NCI-H226 (cell line): ENCODE results near the gene ISL1.

ENCODE experiments used
- DNase-seq: peaks from one replicate; pipeline ENCODE4 v3.0.0-alpha.2; 2015

Gene ISL1

DNA sequence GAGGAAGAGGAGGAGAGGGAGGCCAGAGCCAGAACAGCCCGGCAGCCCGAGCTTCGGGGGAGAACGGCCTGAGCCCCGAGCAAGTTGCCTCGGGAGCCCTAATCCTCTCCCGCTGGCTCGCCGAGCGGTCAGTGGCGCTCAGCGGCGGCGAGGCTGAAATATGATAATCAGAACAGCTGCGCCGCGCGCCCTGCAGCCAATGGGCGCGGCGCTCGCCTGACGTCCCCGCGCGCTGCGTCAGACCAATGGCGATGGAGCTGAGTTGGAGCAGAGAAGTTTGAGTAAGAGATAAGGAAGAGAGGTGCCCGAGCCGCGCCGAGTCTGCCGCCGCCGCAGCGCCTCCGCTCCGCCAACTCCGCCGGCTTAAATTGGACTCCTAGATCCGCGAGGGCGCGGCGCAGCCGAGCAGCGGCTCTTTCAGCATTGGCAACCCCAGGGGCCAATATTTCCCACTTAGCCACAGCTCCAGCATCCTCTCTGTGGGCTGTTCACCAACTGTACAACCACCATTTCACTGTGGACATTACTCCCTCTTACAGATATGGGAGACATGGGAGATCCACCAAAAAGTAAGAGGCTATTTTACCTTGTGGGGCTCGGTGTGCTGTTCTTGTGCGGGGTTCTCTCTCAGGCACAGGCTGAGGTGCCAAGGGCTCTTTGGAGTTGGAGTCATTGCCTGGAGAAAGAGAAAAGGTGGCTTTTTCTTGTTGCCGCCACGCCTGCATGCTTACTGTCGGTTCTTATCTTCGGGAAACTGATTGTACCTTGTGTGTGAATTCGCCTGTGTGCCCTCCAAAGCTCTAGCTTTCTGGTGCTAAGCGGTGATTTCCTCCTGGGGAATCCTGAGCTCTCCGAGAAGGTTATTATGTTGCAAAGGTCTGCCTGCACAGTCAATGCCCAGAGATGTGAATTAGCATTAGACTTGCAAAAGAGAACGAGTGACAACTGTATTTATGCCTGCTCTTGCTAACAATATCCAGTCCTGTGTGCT, at the start of gene ISL1:
Gene ISL1 (plus strand): TSS at position 318 of the 991 bp plus-strand sequence. CDS start 224 bp downstream, at position 542.
- peak; percentile 92 for DNase-seq

DNA sequence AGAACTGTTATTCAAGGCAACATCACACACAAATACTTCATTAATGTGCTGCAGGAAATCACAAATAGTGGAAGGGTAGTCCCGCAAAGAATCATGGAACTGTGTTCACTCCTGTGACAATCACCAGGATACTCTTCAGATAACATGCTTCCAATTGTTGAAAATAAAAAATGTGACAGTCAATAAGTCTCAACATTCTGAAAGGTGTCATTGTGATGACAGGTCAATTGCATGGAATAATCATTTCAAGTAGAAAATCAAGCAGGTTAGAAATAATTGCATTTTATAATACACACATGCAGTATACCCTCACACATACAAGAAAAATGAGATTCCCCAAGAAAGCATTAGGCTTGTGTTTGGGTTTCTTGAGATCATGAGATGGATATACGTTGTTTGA, 46.4 kb upstream of the ISL1 start:
- no peak for DNase-seq

DNA sequence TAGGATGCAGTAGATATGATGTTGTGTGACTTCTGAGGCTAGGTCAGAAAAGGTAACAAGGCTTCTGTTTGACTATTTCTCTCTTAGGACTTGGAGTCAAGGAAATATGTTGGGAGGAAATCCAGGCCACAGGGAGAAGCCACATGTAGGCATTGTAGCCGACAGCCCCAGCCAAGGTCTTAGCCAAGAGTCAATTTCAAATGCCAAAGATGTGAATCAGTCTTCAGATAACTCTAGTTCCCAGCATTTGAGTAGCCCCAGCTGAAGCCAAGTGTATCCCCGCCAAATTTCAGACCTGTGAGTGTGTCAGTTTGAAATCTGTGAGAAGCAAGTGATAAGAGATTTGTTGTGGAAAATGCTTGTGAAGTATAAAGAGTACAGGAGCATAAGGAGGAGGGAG, 38.1 kb upstream of the ISL1 start:
- DNase-seq: peak; percentile 99

GRCh38 chr5:51347157-51347556, 36.1 kb upstream of the ISL1 start:
- no peak for DNase-seq

- peak; percentile 20 for DNase-seq
Observed at GRCh38 chr5:51347704-51348103, 35.5 kb upstream of the ISL1 start.

- no peak for DNase-seq
Observed at GRCh38 chr5:51371052-51371451, 12.2 kb upstream of the ISL1 start.

- DNase-seq: peak; percentile 73
Observed at GRCh38 chr5:51373880-51374523, 9.2 kb upstream of the ISL1 start.

DNA sequence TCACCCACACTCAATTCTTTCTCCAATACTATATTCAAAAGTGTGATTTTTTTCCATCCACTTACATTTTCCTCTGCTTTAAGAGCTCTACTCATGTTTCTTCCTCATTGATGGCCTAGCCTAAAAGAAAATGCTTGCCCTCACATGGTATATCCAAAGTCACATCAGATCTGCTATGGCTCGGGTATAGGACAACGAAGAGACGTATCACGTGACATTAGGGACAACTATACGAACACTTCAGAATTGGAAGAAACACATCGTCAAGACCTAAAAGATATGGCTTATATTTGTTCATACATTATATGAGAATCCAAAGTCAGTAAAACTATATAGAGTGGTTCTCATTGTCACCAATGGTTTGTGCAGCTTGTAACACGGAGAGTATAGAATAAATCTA, 8.2 kb upstream of the ISL1 start:
- no peak for DNase-seq

DNA sequence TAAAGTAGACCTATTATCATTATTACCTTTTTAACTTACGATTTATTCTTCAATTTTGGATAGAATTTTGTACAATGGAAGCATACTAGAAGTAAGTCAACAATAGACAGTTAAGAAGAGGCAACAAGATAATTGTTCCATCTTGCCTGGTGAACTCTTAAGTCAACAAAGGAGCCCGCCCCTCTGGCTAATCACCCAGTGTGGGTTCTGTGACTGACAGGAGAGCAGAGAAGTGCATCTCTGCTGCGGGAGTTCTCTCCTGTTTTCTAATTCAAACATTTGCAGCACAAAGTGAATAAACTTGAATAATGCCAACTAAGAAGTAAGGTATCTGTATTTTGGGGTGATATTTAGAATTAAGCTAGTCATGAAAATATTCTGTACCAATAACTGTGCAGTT, 6.7 kb upstream of the ISL1 start:
- DNase-seq: no peak

DNA sequence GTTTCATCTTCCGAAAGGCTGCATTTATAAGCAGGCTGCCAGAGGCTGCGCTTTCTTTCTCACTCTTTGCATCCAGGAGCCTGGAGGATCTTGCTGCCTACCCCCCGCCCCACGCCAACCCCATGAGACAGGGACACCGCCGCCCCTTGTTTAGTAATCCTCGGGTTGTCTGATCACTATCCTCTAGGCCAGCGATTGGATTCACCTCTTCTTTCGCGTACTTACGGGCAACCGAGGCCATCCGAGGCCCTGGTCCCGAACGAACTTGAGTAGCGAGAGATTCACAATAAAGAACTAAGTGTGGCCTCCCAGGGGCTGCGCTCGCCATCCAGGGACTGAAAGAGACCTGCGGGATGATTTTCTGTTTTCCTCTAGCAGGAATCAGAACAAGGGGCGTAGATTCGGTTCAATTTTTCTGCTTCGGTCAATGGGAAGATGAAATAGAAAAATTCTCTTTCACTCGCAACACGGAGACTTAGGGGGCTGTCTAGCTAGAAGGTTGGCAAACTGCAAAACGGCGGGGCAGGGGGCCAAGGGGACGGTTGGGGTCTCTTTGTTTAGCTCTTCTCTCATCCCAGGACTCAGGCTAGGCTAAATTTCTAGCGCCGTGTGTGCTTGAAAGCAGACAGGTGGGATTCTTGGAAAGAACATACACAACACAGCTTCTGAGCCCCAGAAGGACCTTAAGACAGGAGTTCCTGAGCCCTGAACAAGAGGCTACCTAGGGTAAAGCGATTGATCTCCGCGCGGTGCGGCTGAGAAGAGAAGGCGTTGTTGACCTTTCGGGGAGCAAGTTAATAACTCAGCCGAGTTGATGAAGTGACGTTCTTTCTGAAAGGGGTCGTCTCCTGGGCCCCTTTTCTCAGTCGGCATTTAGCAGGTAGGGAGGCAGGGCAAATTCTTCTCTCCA, 5.8 kb upstream of the ISL1 start:
- no peak for DNase-seq

- no peak for DNase-seq
Observed at GRCh38 chr5:51378061-51378409, 5.2 kb upstream of the ISL1 start.

DNA sequence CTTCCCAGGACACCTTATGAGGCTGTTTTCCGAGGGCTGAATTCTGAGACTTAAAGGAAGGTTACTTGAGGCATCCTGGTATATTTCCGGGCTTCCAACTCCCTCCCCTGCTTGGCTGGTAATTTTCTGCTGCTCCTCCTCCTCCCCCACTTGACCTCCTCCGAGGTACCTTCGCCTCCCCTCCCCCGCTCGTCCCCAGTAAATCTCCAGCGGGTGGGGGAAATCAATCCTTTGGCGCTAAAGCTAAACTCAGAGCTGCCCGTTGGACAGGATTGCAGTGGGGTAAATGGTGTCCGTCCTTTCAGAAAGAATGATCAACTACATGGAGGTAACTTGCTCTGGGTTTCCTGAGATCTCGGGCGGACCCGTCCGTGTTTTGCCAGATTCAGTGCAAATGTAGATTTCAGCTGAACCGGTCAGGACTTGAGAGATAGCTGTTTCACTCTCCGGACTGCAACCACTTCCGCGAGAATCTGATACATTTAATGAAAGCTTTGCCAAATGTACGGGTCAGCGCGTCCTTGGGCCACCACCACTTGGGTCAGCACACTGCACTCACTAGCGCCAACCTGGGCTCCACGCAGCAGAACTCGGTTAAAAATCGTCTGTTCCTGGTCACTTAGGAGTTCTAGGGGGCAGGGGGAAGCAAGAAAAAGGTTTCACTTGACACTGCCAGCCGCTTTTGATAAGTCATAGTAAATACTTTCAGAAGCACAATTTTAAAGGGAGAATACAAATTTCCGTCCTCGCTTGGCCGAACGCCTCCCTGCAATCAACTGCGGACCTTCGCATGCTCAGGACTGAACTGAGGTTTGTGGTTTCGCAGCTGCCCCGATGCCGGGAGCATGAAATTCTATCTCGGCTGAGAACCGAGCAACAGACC, 4.6 kb upstream of the ISL1 start:
- peak; percentile 34 for DNase-seq

DNA sequence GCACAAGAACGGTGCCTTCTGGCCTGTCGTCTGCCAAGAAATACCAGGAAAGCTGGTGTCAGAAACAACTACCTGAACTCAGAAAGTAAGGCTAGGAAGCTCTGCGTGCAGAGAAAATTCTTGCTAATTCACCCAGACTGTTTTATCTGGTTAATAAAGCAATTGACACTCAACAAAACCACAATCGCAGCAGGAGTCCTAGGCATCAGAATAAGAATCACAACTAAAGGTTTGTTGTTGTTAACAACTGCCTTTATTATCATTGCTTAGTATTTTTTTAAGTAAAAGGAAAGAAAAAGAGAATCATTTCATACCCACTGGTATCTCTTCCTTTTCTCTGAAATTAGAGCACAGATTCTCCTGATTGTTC, 3.9 kb upstream of the ISL1 start:
- DNase-seq: no peak

- peak; percentile 9 for DNase-seq
Observed at GRCh38 chr5:51380603-51381207, 2.5 kb upstream of the ISL1 start.

DNA sequence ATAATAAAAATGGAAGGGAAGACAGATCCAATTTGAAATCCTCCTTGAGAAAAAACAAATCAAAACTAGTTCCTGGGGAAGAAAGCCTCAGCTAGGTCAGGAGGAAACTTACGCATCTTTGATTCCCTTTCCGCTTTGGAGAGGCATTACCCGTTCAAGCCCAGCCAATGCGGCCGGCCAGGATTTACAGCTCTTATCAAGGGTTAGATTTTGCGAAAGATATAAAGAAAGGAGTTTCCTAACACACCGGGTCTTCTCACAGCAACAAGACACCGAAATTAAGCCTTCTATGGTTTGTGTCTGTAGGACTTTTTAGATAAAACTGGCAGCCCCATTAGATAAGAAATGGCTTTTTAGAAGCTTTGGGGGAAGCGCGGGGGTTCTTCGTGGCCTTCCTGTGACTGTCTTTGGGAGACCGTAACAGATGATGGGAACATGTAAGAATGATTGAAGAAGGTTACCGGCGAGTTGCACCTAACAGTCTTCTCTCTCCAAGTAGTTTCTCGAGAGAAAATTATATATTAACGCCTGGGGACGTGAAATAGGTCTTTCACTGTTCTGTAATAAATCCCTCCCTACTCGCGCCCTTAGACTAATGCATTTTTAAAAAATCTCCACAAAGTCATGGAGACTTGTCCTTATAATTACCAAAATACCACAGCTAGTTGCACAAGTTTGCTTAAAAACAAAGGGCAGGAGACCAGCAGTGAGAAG, 1.3 kb upstream of the ISL1 start:
- DNase-seq: no peak

DNA sequence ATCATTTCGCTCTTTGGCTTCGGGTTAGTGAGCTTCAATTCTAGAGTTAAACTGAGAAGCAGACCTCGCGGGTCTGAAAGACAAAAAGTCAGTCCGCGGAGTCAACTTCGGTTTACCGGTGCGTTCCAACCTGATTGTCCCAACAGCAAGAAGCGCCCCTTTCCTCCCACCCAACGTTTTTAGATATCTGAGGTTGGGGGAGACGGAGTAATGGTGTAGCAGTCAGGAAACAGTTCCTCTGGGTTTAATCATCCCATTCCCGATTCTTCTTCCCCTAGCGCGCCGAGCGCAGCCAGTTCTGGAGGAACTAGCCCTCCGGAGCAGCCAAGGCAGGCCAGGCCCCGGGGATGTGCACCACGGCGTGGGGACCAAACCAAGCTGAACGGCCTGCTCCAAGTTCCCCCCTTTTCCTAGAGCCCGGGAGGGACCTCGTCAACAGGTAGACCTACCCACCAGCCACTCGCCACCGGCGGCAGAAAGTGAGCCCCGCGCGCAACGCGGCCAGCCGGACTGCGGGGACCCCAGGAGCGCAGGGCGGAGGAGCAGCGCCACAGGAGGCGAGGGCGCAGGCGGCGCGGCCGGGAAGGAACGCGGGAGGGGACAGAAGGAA, 622 bp upstream of the ISL1 start:
- no peak for DNase-seq

DNA sequence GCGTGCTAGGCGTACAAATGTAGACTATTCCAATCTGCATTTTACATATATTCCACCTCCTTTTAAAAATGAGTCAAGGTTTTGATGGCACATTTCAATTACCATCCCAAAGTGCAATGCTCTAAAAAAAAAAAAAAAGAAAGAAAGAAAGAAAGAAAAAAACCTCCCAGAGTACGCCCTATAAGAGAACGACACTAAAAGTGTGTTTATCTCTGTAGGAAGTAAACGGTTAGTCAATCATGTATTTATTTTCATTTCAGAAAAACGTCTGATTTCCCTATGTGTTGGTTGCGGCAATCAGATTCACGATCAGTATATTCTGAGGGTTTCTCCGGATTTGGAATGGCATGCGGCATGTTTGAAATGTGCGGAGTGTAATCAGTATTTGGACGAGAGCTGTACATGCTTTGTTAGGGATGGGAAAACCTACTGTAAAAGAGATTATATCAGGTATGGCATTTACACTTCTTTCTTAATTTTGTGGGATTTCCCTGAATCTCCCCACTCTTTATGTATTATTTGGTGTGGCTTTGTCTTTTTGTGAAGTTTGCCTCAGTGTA, 1.1 kb downstream of the ISL1 start:
- DNase-seq: no peak

- DNase-seq: no peak
Observed at GRCh38 chr5:51385216-51385615, 2.0 kb downstream of the ISL1 start.

- DNase-seq: no peak
Observed at GRCh38 chr5:51386916-51387883, 4.0 kb downstream of the ISL1 start.
